IMR-90 (cell line): ENCODE data around the gene CCSER1. TPM values are rescaled to one million over a fixed set of nuclear protein-coding genes. Genes with fewer than 3 reads are reported as not detected.

Experiments
- ATAC-seq: fragments of 200-7000 bp; cut with Tn5 transposase; 2 replicates; pipeline ENCODE4 v1.9.1; 2020; ENCODE audit warnings: low read depth, mild to moderate bottlenecking, moderate library complexity
- BruUV-seq: library from RNA; stranded (reverse); fragments of 400-500 nt; replicated peaks from 2 replicates; lab custom pipeline; 2021; lab: Mats Ljungman, UMichigan
- CTCF ChIA-PET: fragments of 300-600 bp; formaldehyde crosslinking; extraction: SDS; loops from one replicate; lab custom pipeline; 2021; ENCODE audit warnings: antibody characterized with exemption; lab: Yijun Ruan, JAX
- POLR2A ChIA-PET: fragments of 300-600 bp; sonication (Branson Sonifier 250); formaldehyde crosslinking; loops from one replicate; lab custom pipeline; 2022; ENCODE audit warnings: antibody characterized with exemption; ENCODE audit not compliant: unreplicated experiment; lab: Charles Lee
- DNase-seq: peaks from one replicate; pipeline ENCODE4 v3.0.0; 2013
- H2AFZ ChIP-seq: replicated peaks from 2 replicates; pipeline ENCODE3; 2013; ENCODE audit warnings: low read length, mild to moderate bottlenecking; ENCODE audit not compliant: poor library complexity
- H2AK5ac ChIP-seq: 2 replicates; pipeline ENCODE4 v1.6.1; 2013; ENCODE audit warnings: low read depth, low read length, inconsistent platforms
- H2AK9ac ChIP-seq: replicated peaks from 2 replicates; pipeline ENCODE3; 2013; ENCODE audit warnings: mild to moderate bottlenecking, low read depth, low read length, moderate library complexity; ENCODE audit not compliant: poor library complexity
- H2BK120ac ChIP-seq: 2 replicates; pipeline ENCODE4 v1.6.1; 2013; ENCODE audit warnings: low read depth, low read length, inconsistent platforms
- H2BK15ac ChIP-seq: 3 replicates; pipeline ENCODE4 v1.6.1; 2013; ENCODE audit warnings: low read depth, low read length, inconsistent platforms
- H2BK20ac ChIP-seq: 2 replicates; pipeline ENCODE4 v1.6.1; 2013; ENCODE audit warnings: low read depth, mild to moderate bottlenecking, inconsistent platforms, low read length, moderate library complexity
- H2BK5ac ChIP-seq: 2 replicates; pipeline ENCODE4 v1.6.1; 2013; ENCODE audit warnings: mild to moderate bottlenecking, low read depth, low read length, inconsistent platforms; ENCODE audit not compliant: poor library complexity, severe bottlenecking
- H3K14ac ChIP-seq: replicated peaks from 2 replicates; pipeline ENCODE4 v1.6.1; 2013; ENCODE audit warnings: low read depth, low read length, inconsistent platforms
- H3K18ac ChIP-seq: 2 replicates; pipeline ENCODE4 v1.6.1; 2013; ENCODE audit warnings: low read depth, low read length, control low read depth
- H3K23ac ChIP-seq: 2 replicates; pipeline ENCODE4 v1.6.1; 2013; ENCODE audit warnings: low read depth, low read length, inconsistent platforms
- H3K27ac ChIP-seq: 2 replicates; pipeline ENCODE4 v1.5.1; 2013; ENCODE audit warnings: mild to moderate bottlenecking, control low read depth, low read length; ENCODE audit not compliant: insufficient read depth
- H3K27me3 ChIP-seq: 2 replicates; pipeline ENCODE4 v1.6.1; 2013; ENCODE audit warnings: low read length; ENCODE audit not compliant: control insufficient read depth, insufficient read depth
- H3K36me3 ChIP-seq: 2 replicates; pipeline ENCODE4 v1.6.1; 2013; ENCODE audit warnings: low read length, mixed read lengths; ENCODE audit not compliant: control insufficient read depth, insufficient read depth
- H3K4ac ChIP-seq: 2 replicates; pipeline ENCODE4 v1.6.1; 2013; ENCODE audit warnings: low read depth, low read length, inconsistent platforms
- H3K4me1 ChIP-seq: 2 replicates; pipeline ENCODE4 v1.6.1; 2013; ENCODE audit warnings: low read length, mixed read lengths; ENCODE audit not compliant: control insufficient read depth, insufficient read depth
- H3K4me2 ChIP-seq: 2 replicates; pipeline ENCODE4 v1.6.1; 2013; ENCODE audit warnings: low read depth, mild to moderate bottlenecking, control low read depth, low read length, moderate library complexity
- H3K4me3 ChIP-seq: 2 replicates; pipeline ENCODE4 v1.5.1; 2013; ENCODE audit warnings: low read depth, mild to moderate bottlenecking, control low read depth, low read length, moderate library complexity; ENCODE audit not compliant: insufficient read depth
- H3K56ac ChIP-seq: 2 replicates; pipeline ENCODE4 v1.6.1; 2013; ENCODE audit warnings: low read length, inconsistent platforms; ENCODE audit not compliant: insufficient read depth; ENCODE audit errors: extremely low read depth
- H3K79me1 ChIP-seq, 2 experiments: 2 replicates each; pipeline ENCODE4 v1.6.1; 2013; ENCODE audit warnings: low read length in 2 of 2, inconsistent platforms in 1 of 2, low read depth in 1 of 2
- H3K9ac ChIP-seq: 2 replicates; pipeline ENCODE4 v1.6.1; 2013; ENCODE audit warnings: low read depth, low read length, control low read depth
- H3K9me1 ChIP-seq: 2 replicates; pipeline ENCODE4 v1.6.1; 2013; ENCODE audit warnings: low read length, inconsistent platforms; ENCODE audit not compliant: insufficient read depth
- H3K9me3 ChIP-seq: 2 replicates; pipeline ENCODE4 v1.6.1; 2013; ENCODE audit warnings: low read length; ENCODE audit not compliant: control insufficient read depth, insufficient read depth
- H4K20me1 ChIP-seq: 2 replicates; pipeline ENCODE4 v1.6.1; 2013; ENCODE audit warnings: low read length, inconsistent platforms; ENCODE audit not compliant: insufficient read depth
- H4K5ac ChIP-seq: 2 replicates; pipeline ENCODE4 v1.6.1; 2013; ENCODE audit warnings: mild to moderate bottlenecking, low read depth, low read length, control low read depth
- H4K8ac ChIP-seq, 2 experiments: 2 replicates each; pipeline ENCODE4 v1.6.1; 2013; ENCODE audit warnings: low read depth in 2 of 2, low read length in 2 of 2, control low read depth in 1 of 2, inconsistent platforms in 1 of 2
- H4K91ac ChIP-seq: 2 replicates; pipeline ENCODE4 v1.6.1; 2013; ENCODE audit warnings: low read depth, low read length, inconsistent platforms; ENCODE audit not compliant: insufficient read depth
- BHLHE40 ChIP-seq: fragments of 150-350 bp; IDR thresholded peaks from 2 replicates; pipeline ENCODE4 v1.6.1; 2016; ENCODE audit warnings: mild to moderate bottlenecking, low read depth, low read length
- CEBPB ChIP-seq: IDR thresholded peaks from 2 replicates; pipeline ENCODE4 v1.6.1; 2012; ENCODE audit warnings: low read depth, low read length, improper control_type of control experiment
- CHD1 ChIP-seq: IDR thresholded peaks from 2 replicates; pipeline ENCODE4 v1.6.1; 2012; ENCODE audit warnings: low read depth, low read length, improper control_type of control experiment
- CTCF ChIP-seq: conservative IDR thresholded peaks from 2 replicates; pipeline ENCODE4 v1.5.1; 2012; ENCODE audit warnings: mild to moderate bottlenecking, low read depth, low read length, improper control_type of control experiment
- FOS ChIP-seq: fragments of 150-350 bp; IDR thresholded peaks from 2 replicates; pipeline ENCODE4 v1.6.1; 2016; ENCODE audit warnings: low read depth, low read length
- MAFK ChIP-seq: IDR thresholded peaks from 2 replicates; pipeline ENCODE4 v1.6.1; 2012; ENCODE audit warnings: low read depth, low read length, improper control_type of control experiment
- MAZ ChIP-seq: IDR thresholded peaks from 2 replicates; pipeline ENCODE4 v1.6.1; 2012; ENCODE audit warnings: low read depth, mild to moderate bottlenecking, low read length, improper control_type of control experiment, moderate library complexity, borderline replicate concordance
- MXI1 ChIP-seq: IDR thresholded peaks from 2 replicates; pipeline ENCODE4 v1.6.1; 2012; ENCODE audit warnings: low read depth, mild to moderate bottlenecking, low read length, moderate library complexity, borderline replicate concordance
- NFE2L2 ChIP-seq: fragments of 150-350 bp; IDR thresholded peaks from 2 replicates; pipeline ENCODE4 v1.6.1; 2016; ENCODE audit warnings: low read depth, mild to moderate bottlenecking, low read length
- POLR2A ChIP-seq: IDR thresholded peaks from 2 replicates; pipeline ENCODE4 v1.6.1; 2012; ENCODE audit warnings: mild to moderate bottlenecking, low read depth, low read length
- RAD21 ChIP-seq: IDR thresholded peaks from 2 replicates; pipeline ENCODE4 v1.6.1; 2012; ENCODE audit warnings: low read length, improper control_type of control experiment
- RCOR1 ChIP-seq: IDR thresholded peaks from 2 replicates; pipeline ENCODE4 v1.6.1; 2012; ENCODE audit warnings: mild to moderate bottlenecking, low read length, improper control_type of control experiment; ENCODE audit not compliant: insufficient replicate concordance
- RFX5 ChIP-seq: IDR thresholded peaks from 2 replicates; pipeline ENCODE4 v1.8.0; 2012; ENCODE audit warnings: low read depth, mild to moderate bottlenecking, low read length, moderate library complexity
- USF2 ChIP-seq: fragments of 150-350 bp; IDR thresholded peaks from 2 replicates; pipeline ENCODE4 v1.6.1; 2017; ENCODE audit warnings: mild to moderate bottlenecking, antibody characterized with exemption, low read length, low read depth
- WGBS, 2 experiments: methylation state at CpG; one replicate each; pipeline versions ENCODE4 v1.1.5 to v1.1.7; 2013; ENCODE audit warnings: missing lambda C conversion rate in 2 of 2; ENCODE audit not compliant: insufficient read length in 1 of 2; ENCODE audit errors: extremely low coverage in 2 of 2; 5-methylcytosine and 5-hydroxymethylcytosine counted together
- dilution Hi-C: fragments of 300-500 bp; cut with HindIII; formaldehyde crosslinking; loops from one replicate; pipeline ENCODE4 v1.14.3; 2018; ENCODE audit warnings: low sequenced_read_pairs; ENCODE audit not compliant: unreplicated experiment
- in situ Hi-C: fragments of 300-500 bp; cut with MboI; formaldehyde crosslinking; loops from 3 replicates; pipeline ENCODE4 v1.14.3; 2019; ENCODE audit warnings: low sequenced_read_pairs, inconsistent platforms, mixed read lengths
- intact Hi-C: fragments of 100-400 bp; cut with micrococcal nuclease; formaldehyde crosslinking; loops from 2 replicates; pipeline ENCODE4 v1.10.0; 2022
- polyA plus RNA-seq, 3 experiments: library from polyadenylated mRNA; depleted of rRNA; stranded (reverse); fragments of >200 nt; gene quantifications; 2 replicates each; pipeline ENCODE4 v1.2.3, GENCODE V29; 2012; ENCODE audit warnings: low replicate concordance in 1 of 3
- total RNA-seq: library from RNA; depleted of rRNA; stranded (reverse); fragments of >200 nt; gene quantifications from 2 replicates; pipeline ENCODE4 v1.2.3, GENCODE V29; 2012
- TF ChIP-seq, protein P1 (sequence below): fragments of 150-350 bp; IDR thresholded peaks from 2 replicates; pipeline ENCODE4 v1.6.1; 2016; ENCODE audit warnings: low read depth, mild to moderate bottlenecking, low read length, moderate library complexity, borderline replicate concordance

CCSER1 gene
- total and polyA plus RNA-seq, 2 of the 4 experiments (the other 2 are of a cell fraction) = not detected

GRCh38 chr4:91567594-91567993 lies 1440.4 kb downstream of the CCSER1 start:
- in situ Hi-C loops = no loop called here
- Histone ChIP-seq H3K36me3 (no peaks in the 10 kb centered on the region), H2BK20ac (no peak overlapping the region), H3K27me3 (no peaks in the 10 kb centered on the region), H3K56ac (no peak overlapping the region), H3K27ac (no peak overlapping the region), H2AK9ac (no peak overlapping the region), H2AK5ac (no peak overlapping the region), H4K5ac (no peak overlapping the region), H3K14ac (no peak overlapping the region), H4K91ac (no peak overlapping the region), H3K4me1 (no peaks in the 10 kb centered on the region), H2BK15ac (no peak overlapping the region), H2AFZ (no peak overlapping the region), H3K4me3 (no peak overlapping the region), H2BK120ac (no peak overlapping the region), H3K23ac (no peak overlapping the region), H3K9me3 (peaks cover 10% of the 10 kb centered on the region), H3K9ac (no peak overlapping the region), H4K20me1 (no peaks in the 10 kb centered on the region), H3K4ac (no peak overlapping the region), H3K4me2 (no peak overlapping the region), H2BK5ac (no peak overlapping the region), H3K18ac (no peak overlapping the region), H3K79me1 (no peaks in the 10 kb centered on the region), H3K9me1 (no peaks in the 10 kb centered on the region), H4K8ac (no peak overlapping the region)
- DNase-seq (no peak), ATAC-seq (no peak)
- ChIA-PET CTCF (no interaction called here), POLR2A (no interaction called here)
- WGBS, 2 experiments = no CpG with 5 or more reads among the region's 1 CpG
- dilution Hi-C loops = no loop called here
- TF ChIP-seq CEBPB = no peak
- no peak for TF ChIP-seq CHD1
- no peak for TF ChIP-seq FOS
- TF ChIP-seq RFX5 = no peak
- TF ChIP-seq CTCF = no peak
- TF ChIP-seq RAD21 = no peak
- no peak for TF ChIP-seq POLR2A
- TF ChIP-seq NFE2L2 = no peak
- no peak for TF ChIP-seq RCOR1
- TF ChIP-seq BHLHE40 = no peak
- TF ChIP-seq MXI1 = no peak
- TF ChIP-seq, protein P1, sequence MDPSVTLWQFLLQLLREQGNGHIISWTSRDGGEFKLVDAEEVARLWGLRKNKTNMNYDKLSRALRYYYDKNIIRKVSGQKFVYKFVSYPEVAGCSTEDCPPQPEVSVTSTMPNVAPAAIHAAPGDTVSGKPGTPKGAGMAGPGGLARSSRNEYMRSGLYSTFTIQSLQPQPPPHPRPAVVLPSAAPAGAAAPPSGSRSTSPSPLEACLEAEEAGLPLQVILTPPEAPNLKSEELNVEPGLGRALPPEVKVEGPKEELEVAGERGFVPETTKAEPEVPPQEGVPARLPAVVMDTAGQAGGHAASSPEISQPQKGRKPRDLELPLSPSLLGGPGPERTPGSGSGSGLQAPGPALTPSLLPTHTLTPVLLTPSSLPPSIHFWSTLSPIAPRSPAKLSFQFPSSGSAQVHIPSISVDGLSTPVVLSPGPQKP = no peak
- TF ChIP-seq MAZ = no peak
- no peak for TF ChIP-seq USF2
- no peak for TF ChIP-seq MAFK
- intact Hi-C loops = no loop called here
- no TSS peak for BruUV-seq
